NCI-H2196 treated with DMSO at 0.1 percent for 48 hours (cell line): ENCODE data around the gene COQ10A.

Experiments
- DNase-seq: peaks from one replicate; lab custom pipeline; 2025; ENCODE audit not compliant: unreplicated experiment; lab: John Stamatoyannopoulos, UW

The COQ10A gene

DNA sequence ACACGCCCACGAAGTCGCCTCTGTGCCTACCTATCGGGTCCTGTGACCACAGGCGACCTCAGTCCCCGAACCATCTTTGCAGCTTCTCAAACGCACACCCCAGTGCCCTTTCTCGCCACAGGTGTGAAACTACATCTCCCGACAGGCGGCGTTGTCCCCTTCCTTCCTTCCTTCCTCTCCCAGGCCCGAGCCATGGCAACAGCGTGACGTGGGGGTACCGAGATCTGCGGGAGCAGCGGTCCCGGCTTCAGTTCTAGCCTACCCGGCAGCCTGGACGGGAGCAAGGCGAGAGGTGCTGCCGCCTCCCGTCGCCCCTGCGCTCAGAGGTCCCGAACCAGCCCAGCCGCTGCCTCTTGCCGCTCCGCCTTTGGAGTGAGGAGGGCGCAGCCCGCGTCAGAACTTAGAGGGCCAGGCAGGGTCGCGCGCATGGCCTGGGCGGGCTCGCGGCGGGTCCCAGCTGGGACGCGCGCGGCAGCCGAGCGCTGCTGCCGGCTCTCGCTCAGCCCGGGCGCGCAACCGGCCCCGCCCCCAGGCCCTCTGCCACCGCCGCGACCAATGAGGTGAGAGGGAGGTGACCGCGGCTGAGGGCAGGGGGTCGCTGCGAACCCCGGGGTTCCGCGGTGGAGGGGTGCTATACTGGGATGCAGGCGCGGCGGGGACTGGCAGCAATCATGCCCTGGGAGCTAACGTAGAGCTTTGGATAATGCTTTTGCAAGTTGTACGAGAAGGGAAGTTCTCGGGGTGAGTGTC lies at the start of gene COQ10A:
COQ10A (plus strand) TSS at position 250 of the 750 bp plus-strand sequence; CDS start at position 427, 177 bp downstream.
- peak; percentile 88 for DNase-seq

GRCh38 chr12:56219840-56220239 lies 46.9 kb upstream of the COQ10A start:
- DNase-seq = no peak

DNA sequence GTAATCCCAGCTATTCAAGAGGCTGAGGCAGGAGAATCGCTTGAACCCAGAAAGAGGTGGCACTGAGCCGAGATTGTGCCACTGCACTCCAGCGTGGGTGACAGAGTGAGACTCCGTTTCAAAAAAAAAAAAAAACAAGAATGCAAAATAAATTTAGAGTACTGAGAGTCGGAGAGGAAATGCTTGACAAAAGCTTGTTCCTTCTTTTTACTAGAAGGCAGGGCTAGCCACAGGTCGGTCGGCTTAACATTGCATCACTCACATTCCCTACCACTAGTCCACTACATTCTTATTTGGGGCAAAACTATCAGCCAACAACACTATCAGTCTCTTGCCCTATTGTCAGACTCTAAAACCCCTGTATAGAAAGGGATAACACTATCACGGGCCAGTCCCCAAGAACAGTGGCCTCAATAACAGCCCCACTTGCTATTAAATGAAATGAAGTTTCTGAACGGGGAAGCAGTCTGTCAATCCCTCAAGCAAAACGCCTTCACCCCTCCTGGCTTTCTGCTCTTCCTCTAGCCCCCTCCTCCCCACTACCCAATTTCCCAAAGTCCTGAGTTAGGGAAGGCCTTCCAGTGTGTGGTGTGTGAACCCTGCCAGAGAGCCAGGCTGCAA lies 46.0 kb upstream of the COQ10A start:
- no peak for DNase-seq

GRCh38 chr12:56221232-56221756 lies 45.4 kb upstream of the COQ10A start:
- DNase-seq = no peak

- DNase-seq = peak; percentile 97
These were observed 44.8 kb upstream of the COQ10A start, which contains the start of gene RNF41 for GRCh38 chr12:56221757-56222530. Gene RNF41, minus strand, starts transcription at chr12:56221922. Its CDS starts 7,875 bp downstream, at chr12:56214047.

GRCh38 chr12:56222531-56222895 lies 44.2 kb upstream of the COQ10A start:
- no peak for DNase-seq

DNA sequence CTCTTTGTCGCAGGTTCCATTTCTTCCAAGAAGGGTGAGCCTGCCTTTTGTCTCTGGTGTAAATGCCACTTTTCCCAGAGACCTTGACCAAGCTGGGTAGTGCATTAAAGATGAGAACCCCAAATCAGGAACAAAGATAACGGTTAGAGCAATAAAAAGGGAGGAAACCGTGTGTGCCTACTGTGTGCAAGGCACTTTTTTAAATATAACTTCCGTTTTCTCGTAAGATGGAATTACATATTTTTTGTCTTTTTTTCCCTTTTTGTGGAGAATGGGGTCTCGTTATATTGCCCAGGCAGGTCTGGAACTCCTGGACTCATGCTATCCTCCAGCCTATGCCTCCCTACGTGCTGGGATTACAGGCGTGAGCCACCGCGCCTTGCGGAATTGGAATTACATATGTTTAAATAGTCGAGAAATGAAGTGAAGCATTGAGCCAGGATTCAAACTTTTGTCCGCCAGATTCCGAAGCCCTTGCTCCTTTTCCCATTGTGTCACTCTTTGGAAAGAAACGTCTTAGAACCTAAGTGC lies 43.1 kb upstream of the COQ10A start:
- no peak for DNase-seq

DNA sequence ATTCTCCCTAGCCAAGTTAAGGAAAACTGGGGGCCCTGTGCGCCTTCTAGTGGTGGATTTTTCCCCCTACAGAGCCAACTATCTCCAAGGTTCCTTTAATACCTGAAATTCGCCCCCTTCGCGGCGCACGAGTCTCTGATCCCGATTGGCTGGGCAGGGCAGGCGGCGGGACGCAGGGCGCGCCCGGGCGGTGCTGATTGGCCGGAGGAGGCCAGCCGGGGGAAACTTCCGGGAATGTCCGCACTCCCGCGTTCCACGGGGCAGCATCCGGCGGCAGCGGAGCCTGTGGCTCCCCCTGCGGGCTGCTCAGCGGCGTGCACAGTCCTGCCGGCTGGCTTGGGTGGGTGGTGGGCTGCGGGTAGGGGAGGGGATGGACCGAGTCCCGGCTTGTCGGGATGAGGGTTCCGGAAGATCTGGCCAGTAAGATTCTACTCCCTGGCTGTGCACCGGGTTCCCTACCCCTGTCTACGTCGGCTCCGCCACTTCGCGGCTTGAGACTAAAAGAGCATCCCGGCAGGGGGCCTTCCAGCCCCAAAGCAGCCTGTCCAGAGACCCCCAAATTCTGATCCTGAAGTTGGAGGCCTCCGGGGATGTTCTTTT lies 42.5 kb upstream of the COQ10A start, which contains the start of gene NABP2:
NABP2 (plus strand) TSS at position 241 of the 600 bp plus-strand sequence. CDS start 515 bp downstream, outside the sequence.
- peak; percentile 95 for DNase-seq

DNA sequence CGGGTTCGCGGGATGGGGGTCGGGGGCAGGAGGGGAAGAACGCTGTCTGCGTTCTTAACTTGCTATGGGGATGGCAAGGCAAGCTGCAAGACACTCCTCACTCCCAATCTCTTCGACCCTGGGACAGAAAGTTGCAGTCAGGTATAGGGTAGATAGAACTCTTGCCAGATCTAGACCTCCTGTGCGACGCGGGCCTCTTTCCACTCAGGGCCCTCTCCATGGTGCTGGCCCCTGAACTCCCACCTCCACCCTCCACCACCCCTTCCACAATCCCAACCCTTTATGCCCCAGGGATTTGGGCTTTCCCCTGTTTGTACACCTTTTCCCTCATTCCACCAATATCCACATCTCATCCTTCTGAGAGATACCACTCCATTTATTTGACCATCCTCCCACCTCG lies 41.8 kb upstream of the COQ10A start:
- no peak for DNase-seq

DNA sequence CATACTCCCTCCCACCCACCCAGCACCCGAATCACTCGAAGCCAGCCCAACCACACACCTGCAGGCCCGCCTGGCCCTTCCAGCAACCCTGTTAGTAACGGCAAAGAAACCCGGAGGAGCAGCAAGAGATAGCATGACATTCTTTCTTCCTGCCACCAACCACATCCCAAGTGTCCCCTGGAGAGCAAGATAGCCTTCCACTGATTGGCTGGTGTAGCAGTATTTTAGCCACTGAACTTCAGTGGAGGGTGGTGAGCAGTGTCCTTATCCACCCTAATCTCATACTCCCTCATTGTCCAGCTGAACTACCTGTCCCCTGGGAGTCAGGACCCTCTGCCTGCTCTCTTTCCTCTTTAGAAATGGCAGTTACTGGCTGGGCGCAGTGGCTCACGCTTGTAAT lies 37.7 kb upstream of the COQ10A start:
- DNase-seq = no peak

GRCh38 chr12:56229916-56230431 lies 36.8 kb upstream of the COQ10A start, which contains the start of gene SLC39A5:
Gene SLC39A5, plus strand, starts transcription at chr12:56230051. Its CDS starts 1,224 bp downstream, at chr12:56231275.
- no peak for DNase-seq

GRCh38 chr12:56230432-56231183 lies 36.1 kb upstream of the COQ10A start:
- DNase-seq = no peak

DNA sequence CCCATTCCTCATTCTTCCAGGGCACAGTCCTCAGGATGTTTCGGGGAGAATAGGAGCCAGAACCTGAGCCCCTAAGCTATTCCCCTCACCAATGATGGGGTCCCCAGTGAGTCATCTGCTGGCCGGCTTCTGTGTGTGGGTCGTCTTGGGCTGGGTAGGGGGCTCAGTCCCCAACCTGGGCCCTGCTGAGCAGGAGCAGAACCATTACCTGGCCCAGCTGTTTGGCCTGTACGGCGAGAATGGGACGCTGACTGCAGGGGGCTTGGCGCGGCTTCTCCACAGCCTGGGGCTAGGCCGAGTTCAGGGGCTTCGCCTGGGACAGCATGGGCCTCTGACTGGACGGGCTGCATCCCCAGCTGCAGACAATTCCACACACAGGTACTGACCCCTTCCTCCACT lies 35.6 kb upstream of the COQ10A start:
- no peak for DNase-seq

DNA sequence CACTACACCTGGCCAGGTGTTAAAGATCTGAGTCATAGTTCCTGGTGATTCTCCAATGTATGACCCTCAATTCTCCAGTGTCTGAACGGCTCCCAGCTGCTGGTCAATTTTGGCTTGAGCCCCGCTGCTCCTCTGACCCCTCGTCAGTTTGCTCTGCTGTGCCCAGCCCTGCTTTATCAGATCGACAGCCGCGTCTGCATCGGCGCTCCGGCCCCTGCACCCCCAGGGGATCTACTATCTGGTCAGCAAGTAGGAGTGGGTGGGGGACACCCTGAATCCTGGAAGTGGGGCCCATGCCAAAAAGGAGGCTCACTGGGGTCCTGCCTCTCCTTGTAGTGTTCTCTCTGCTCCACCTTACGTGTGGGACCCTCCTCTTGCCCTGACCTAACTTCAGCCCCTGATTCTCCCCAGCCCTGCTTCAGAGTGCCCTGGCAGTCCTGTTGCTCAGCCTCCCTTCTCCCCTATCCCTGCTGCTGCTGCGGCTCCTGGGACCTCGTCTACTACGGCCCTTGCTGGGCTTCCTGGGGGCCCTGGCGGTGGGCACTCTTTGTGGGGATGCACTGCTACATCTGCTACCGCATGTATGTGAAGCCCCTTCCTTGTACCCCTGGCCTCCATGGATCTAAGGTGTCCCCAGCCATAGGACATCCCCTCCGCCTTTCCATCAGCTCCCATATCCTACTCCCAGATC lies 31.9 kb upstream of the COQ10A start:
- no peak for DNase-seq

GRCh38 chr12:56236091-56236490 lies 30.7 kb upstream of the COQ10A start:
- no peak for DNase-seq

GRCh38 chr12:56236985-56237384 lies 29.8 kb upstream of the COQ10A start:
- DNase-seq = no peak

DNA sequence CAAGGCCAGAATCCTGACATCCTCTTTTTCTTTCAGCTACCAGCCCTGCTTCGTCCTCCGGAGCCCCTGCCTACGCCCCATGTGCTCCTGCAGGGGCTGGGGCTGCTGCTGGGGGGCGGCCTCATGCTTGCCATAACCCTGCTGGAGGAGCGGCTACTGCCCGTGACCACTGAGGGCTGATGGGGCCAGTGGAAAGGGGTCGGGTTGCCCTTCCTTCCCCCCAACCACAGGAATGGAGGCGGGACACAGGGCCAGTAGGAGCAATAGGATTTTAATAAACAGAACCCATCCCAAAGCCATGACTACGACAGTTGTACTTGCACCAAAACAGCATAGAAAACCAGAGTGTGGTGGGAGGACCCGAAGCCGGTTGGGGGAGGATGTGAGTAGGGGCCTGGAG lies 29.2 kb upstream of the COQ10A start:
- DNase-seq = no peak

DNA sequence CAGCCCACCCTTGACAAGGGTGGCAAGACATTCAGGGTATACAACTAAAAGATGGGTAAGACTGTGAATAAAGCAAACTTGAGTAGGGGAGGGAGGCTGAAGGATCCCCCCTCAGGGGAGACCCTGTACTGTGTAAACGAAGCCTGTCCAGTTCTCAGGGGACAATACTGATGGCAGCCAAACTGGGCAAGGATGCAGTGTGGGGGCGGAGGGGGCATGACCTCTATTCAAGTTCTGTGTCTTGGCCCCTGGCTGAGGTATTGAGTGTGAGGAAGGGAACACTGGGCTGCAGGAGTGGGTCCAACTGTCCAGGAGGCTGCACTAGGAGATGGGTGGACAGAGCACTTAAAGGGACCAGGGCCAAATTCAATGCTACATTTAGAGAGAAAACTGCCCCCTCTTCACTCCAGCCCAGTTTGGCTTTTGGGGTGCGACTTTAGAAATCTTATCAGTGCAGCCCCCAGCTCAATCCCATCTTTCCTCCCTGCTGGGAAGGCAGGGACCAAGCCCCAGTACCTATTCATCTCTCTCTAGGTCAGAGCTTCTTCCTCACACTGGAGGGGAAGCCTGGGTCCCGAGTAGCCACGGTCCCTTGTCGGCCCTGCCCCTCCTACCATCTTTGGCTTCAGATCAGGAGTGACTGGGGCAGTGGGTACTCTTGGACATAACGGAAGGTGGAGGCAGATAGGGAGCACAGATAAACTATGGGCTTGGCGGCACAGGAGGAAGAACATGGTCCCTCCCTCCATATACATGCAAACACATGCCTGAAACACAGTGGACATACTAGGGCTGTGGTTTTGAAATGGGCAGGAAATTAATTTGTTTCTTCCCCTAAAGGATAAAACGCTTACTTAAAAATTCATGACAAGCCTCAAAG lies 25.1 kb upstream of the COQ10A start:
- no peak for DNase-seq
